Measurements from ENCODE around the gene SCAMP2. TPM values are rescaled to one million over a fixed set of nuclear protein-coding genes. Genes with fewer than 3 reads are reported as not detected.
A peak's percentile ranks its signal among the peaks of the same experiment; 100 is the strongest.

SCAMP2 gene
- total and polyA plus RNA-seq, 4 donors: 16.0 to 69.4 (median 45.4) TPM

DNA sequence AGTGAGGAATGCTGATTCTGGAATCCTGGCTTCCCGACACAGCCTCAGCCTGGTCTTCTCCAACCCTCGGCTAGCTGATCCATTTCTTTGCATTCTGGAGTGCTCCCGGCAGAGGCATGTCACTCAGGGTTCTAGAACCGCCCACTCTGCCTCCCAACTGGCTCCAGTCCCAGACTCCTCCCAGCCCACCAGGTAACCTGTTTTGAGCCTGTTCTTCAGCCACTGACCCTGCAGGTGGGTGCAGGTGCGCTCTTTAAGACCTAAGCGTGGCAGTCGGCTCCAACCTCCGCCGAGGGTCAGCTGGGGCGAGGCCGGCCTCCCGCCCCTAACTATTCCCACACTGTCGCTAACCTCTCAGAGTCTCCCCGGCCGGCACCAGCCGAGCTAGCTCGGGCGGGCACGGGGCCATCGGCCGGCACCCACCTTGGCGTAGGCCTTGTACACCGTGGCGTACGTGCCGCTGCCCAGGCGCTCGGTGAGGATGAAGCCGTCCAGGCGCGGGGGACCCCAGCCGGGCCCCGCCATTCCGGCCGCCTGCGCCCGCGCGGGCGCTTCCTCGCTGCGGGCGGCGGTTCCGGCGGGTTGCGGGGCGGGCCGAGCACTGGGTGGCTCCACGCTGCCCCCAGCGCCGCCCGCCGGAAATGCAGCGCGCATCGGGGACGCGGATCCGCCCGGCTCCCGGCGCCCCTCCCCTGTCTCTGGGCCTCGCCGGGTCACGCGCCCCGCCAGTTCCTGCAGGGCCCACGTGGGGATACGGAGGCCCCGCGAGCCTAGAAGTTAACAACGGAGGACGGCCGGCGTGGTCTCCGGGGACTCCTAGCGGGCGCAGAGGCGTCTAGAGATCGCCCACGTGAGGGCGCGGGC lies 30.4 kb downstream of the SCAMP2 start, which contains the start of gene ULK3:
Gene ULK3 (minus strand): TSS at position 576 of the 864 bp plus-strand sequence. CDS start 51 bp downstream, at position 525.
- Histone ChIP-seq H3K9me3 (ENCODE audit: control insufficient read depth, insufficient read depth, low read length) (no peaks in the 10 kb centered on the region), H3K27me3 (ENCODE audit: control insufficient read depth, insufficient read depth, low read length) (no peaks in the 10 kb centered on the region), H3K4me1 (ENCODE audit: control insufficient read depth, insufficient read depth, low read length) (peaks cover 48% of the 10 kb centered on the region), H3K4me3 (ENCODE audit: low read depth, low read length) (peak within 1 kb of the TSS; percentile 93), H3K27ac (ENCODE audit: low read depth, low read length) (peak within 1 kb of the TSS; percentile 84), H3K36me3 (ENCODE audit: control insufficient read depth, insufficient read depth, low read length) (peaks cover 72% of the 10 kb centered on the region)
- peak; percentile 58 to 96 (median 83) for DNase-seq (ENCODE audit: low read depth in 4 of 6, low spot score in 6 of 6)
- under 1% methylated on average over 84 of the region's 84 CpGs for WGBS (ENCODE audit: insufficient coverage)

DNA sequence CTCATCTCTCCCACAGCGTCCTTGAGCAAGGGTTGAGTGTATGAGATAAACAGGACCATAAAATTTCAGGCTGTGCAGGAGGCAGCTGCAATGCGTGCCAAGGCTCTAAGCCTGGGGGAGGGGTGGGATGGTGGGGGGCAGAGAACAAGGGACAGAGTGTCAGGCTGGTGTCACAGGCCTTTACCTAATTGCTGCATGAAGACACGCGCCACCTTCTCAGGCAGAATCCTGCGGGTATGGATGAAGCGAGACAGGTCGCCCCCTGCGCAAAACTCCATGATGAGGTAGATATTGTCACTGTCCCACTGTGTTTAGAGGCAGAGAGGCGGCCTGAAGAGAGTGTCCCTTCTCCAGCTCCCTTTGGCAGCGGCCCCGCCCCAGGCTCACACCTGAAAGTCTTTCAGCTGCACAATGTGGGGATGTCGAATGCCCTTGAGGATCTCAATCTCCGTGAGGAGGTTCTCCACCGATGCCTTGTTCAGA lies 31.2 kb downstream of the SCAMP2 start:
- peaks cover 72% of the 10 kb centered on the region for H3K36me3 ChIP-seq (ENCODE audit: control insufficient read depth, insufficient read depth, low read length)
- H3K9me3 ChIP-seq (ENCODE audit: control insufficient read depth, insufficient read depth, low read length): no peaks in the 10 kb centered on the region
- H3K4me3 ChIP-seq (ENCODE audit: low read depth, low read length): peak overlapping the region; percentile 93
- H3K27me3 ChIP-seq (ENCODE audit: control insufficient read depth, insufficient read depth, low read length): no peaks in the 10 kb centered on the region
- DNase-seq (ENCODE audit: low read depth in 4 of 6, low spot score in 6 of 6): no peak
- H3K27ac ChIP-seq (ENCODE audit: low read depth, low read length): no peak overlapping the region
- H3K4me1 ChIP-seq (ENCODE audit: control insufficient read depth, insufficient read depth, low read length): peaks cover 45% of the 10 kb centered on the region
- WGBS (ENCODE audit: insufficient coverage): 81% methylated on average over 13 of the region's 14 CpGs

DNA sequence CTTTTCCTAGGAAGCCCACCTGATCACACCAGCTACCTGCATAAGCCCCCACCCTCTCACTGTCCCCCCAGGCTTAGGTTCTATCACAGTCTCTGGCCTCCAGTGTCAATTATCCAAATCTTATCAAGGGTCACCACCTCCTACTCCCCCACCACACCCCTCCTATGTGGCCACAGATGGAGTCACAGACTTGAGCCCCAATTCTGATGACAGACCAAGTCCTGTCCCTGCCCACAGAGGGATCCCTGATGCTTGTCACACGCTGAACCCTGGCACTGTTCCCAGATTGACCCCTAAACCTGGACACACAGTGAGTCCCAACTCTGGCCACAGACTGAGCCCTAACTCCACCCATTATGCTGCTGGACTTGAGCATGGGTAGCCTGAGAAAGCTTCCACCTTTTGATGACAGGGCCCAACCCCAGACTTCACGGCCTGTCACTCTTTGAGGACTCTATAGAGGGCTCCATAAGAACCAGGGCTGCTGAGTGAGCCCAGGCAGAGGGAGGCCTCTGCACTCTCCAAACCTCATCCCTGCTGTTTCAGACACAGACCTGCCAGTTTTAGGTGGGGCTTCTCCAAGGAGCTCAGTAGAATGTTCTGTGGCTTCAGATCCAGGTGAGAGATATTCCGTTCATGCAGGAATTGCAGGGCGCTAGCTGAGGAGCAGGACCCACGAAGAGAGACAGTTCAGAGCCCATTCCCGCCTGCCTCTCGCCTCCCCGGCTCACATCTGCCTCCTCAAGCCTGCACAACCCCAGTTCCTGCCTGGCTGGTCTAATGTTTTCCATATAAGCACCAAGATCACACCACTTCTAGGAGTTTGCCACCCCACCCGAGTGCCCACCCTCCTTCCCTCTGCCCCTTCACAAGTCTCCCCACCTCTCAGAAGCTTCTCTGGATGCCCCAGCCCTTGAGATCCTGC lies 32.1 kb downstream of the SCAMP2 start:
- DNase-seq (ENCODE audit: low read depth in 4 of 6, low spot score in 6 of 6): no peak
- no peaks in the 10 kb centered on the region for H3K9me3 ChIP-seq (ENCODE audit: control insufficient read depth, insufficient read depth, low read length)
- peaks cover 80% of the 10 kb centered on the region for H3K36me3 ChIP-seq (ENCODE audit: control insufficient read depth, insufficient read depth, low read length)
- H3K27me3 ChIP-seq (ENCODE audit: control insufficient read depth, insufficient read depth, low read length): no peaks in the 10 kb centered on the region
- no peak overlapping the region for H3K27ac ChIP-seq (ENCODE audit: low read depth, low read length)
- peaks cover 45% of the 10 kb centered on the region for H3K4me1 ChIP-seq (ENCODE audit: control insufficient read depth, insufficient read depth, low read length)
- WGBS (ENCODE audit: insufficient coverage): 97% methylated on average over 8 of the region's 9 CpGs
- H3K4me3 ChIP-seq (ENCODE audit: low read depth, low read length): no peak overlapping the region

DNA sequence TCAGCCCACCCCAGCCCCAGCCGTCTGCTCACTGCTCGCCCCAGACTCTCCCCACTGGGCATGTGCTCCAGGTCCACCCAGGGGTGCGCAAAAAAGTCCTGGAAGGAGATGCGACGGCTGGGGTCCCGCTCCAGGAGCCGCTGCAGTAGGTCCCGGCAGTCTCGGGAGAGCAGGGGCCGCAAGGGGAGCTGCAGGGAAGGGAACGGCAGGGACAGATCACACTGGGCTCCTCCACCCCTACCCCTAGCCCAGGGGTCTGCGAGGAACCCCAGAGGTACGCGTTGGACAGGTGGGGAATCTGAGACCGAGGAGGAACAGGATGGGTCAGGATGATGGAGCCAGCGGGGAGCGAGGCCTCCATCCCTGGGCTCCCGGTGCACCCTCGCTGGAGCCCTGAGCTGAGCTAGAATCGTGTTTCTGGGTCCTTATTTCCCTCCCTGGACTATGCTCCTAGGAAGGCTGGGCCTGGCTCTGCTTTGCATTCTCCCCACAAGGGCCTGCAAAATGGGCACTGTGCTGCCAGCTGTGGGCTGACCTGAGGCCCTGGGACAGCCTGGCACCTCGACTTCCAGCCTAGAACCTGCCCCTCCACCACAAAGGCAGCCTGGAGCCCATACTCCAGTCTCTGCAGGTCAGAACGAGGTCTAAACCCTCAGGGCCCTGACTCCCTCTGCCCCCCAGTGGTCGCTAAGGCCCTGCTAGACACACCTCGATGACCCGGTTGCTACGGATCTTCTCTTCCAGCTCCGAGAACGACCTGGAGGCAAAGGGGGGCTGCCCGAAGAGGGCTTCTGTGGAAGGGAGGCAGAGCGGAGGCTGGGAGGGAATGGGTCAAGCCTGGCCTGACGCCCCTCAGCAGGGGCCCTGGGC lies 33.4 kb downstream of the SCAMP2 start:
- DNase-seq (ENCODE audit: low read depth in 4 of 6, low spot score in 6 of 6): no peak
- Histone ChIP-seq H3K9me3 (ENCODE audit: control insufficient read depth, insufficient read depth, low read length) (no peaks in the 10 kb centered on the region), H3K27ac (ENCODE audit: low read depth, low read length) (no peak overlapping the region), H3K4me3 (ENCODE audit: low read depth, low read length) (no peak overlapping the region), H3K4me1 (ENCODE audit: control insufficient read depth, insufficient read depth, low read length) (peaks cover 44% of the 10 kb centered on the region), H3K36me3 (ENCODE audit: control insufficient read depth, insufficient read depth, low read length) (peaks cover 76% of the 10 kb centered on the region), H3K27me3 (ENCODE audit: control insufficient read depth, insufficient read depth, low read length) (no peaks in the 10 kb centered on the region)
- WGBS (ENCODE audit: insufficient coverage): 76% methylated on average over 28 of the region's 31 CpGs

DNA sequence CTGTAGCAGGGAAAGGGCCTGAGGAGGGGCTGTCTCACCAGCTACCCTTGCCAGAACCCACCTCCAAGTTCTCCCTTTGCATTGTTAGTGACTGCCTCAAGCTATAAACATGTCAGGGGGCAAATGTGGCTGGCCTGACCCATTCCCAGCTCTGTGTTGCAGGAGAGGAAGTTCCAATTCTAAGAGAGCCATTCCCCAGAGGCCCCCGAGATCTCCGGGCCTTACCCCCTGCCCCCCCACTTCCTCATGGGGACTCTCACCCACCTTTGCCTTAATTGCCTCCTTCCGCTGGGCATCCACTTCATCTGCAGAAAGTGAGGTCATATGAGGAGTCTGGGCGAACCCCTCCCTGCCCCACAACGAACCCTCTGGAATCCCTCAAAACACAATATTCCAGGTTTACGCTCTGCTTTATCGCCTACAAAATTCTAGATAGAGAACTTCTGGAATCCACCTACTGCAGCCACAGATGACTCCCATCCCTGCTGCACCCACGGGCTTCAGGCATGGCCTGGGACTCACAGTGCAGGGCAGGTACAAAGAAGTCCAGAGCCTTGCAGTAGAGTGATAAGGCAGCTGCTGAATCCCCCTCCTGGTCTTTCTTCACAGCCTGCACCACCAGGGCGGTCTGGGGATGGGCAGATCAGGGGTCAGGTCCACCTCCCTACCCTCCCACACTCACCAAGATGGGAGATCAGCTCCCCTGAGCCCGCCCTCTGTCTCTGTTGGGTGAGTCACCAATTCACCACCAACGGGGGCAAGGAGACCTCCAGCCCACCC lies 34.2 kb downstream of the SCAMP2 start:
- Histone ChIP-seq H3K9me3 (ENCODE audit: control insufficient read depth, insufficient read depth, low read length) (no peaks in the 10 kb centered on the region), H3K27ac (ENCODE audit: low read depth, low read length) (no peak overlapping the region), H3K4me3 (ENCODE audit: low read depth, low read length) (no peak overlapping the region), H3K4me1 (ENCODE audit: control insufficient read depth, insufficient read depth, low read length) (peaks cover 37% of the 10 kb centered on the region), H3K27me3 (ENCODE audit: control insufficient read depth, insufficient read depth, low read length) (no peaks in the 10 kb centered on the region), H3K36me3 (ENCODE audit: control insufficient read depth, insufficient read depth, low read length) (peaks cover 74% of the 10 kb centered on the region)
- 94% methylated on average over 7 of the region's 11 CpGs for WGBS (ENCODE audit: insufficient coverage)
- DNase-seq (ENCODE audit: low read depth in 4 of 6, low spot score in 6 of 6): no peak

DNA sequence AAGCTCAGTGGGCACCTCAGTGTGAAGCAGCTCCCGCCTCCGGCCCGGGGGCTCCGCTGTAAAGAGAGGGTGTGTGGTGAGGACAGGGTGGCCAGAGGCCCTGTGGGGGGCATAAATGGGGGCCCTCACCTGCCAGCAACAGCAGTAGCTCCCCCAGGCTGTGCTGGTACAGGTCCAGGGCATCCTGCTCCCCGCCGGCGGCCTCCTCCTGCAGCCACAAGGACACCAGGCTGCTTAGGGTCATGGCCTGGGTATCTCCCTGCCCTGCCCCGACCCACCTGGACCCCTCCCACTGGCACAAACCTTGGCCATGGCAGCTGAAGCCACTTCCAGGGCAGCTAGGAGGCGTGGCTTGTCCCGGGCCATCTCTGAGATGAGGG lies 35.0 kb downstream of the SCAMP2 start:
- 98% methylated on average over 5 of the region's 10 CpGs for WGBS (ENCODE audit: insufficient coverage)
- Histone ChIP-seq H3K27me3 (ENCODE audit: control insufficient read depth, insufficient read depth, low read length) (no peaks in the 10 kb centered on the region), H3K9me3 (ENCODE audit: control insufficient read depth, insufficient read depth, low read length) (no peaks in the 10 kb centered on the region), H3K36me3 (ENCODE audit: control insufficient read depth, insufficient read depth, low read length) (peaks cover 71% of the 10 kb centered on the region), H3K27ac (ENCODE audit: low read depth, low read length) (no peak overlapping the region), H3K4me3 (ENCODE audit: low read depth, low read length) (no peak overlapping the region), H3K4me1 (ENCODE audit: control insufficient read depth, insufficient read depth, low read length) (peaks cover 33% of the 10 kb centered on the region)
- no peak for DNase-seq (ENCODE audit: low read depth in 4 of 6, low spot score in 6 of 6)

DNA sequence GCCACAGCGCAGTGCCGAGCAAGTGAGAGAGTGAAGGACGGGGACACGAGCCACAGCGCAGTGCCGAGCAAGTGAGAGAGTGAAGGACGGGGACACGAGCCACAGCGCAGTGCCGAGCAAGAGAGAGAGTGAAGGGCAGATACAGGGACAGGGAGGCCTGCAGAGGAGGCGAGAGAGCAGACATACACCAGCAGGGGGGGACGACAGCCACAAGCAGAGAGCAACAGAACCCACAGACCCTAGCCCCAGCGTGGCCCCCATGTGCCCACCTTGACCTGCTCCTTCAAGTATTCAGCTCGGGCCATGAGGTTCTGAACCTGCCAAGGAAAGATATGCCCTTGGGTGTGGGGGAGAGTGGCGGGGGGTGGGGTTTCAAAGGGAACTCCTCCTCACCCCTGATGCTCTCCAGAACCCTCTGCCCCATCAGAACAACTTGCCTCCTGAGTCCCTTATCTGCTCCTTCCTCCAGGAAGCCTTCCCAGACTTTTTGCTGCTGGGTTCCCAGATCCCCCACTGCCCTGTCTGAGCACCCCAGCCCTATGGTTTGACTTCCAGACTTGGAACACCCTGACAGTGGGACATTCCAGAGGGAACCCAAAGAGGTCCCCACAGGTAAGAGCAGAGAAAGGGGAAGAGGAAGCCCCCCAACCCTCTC lies 35.6 kb downstream of the SCAMP2 start:
- H3K27ac ChIP-seq (ENCODE audit: low read depth, low read length): no peak overlapping the region
- 83% methylated on average over 11 of the region's 15 CpGs for WGBS (ENCODE audit: insufficient coverage)
- H3K9me3 ChIP-seq (ENCODE audit: control insufficient read depth, insufficient read depth, low read length): no peaks in the 10 kb centered on the region
- no peaks in the 10 kb centered on the region for H3K27me3 ChIP-seq (ENCODE audit: control insufficient read depth, insufficient read depth, low read length)
- no peak for DNase-seq (ENCODE audit: low read depth in 4 of 6, low spot score in 6 of 6)
- H3K4me1 ChIP-seq (ENCODE audit: control insufficient read depth, insufficient read depth, low read length): peaks cover 31% of the 10 kb centered on the region
- H3K36me3 ChIP-seq (ENCODE audit: control insufficient read depth, insufficient read depth, low read length): peaks cover 71% of the 10 kb centered on the region
- H3K4me3 ChIP-seq (ENCODE audit: low read depth, low read length): no peak overlapping the region

DNA sequence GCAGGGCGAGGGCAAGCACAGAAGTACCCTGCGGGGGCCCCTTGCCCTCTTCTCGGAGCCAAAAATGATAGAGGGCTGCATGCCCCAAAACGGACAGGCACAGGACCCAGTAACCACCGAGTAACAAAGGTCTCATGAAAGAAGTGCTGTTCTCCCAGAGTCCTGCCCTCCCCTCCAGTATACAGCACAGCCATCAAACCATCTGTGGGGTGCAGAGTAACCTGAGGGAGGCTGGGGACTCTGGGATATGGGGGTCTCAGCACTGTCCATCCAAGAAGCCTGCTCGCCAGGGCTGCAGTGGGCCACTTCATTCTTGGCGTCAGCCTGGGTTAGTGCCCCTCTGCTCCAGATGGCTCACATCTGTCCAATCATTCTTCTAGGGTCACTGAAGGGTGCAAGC lies 36.3 kb downstream of the SCAMP2 start:
- Histone ChIP-seq H3K36me3 (ENCODE audit: control insufficient read depth, insufficient read depth, low read length) (peaks cover 69% of the 10 kb centered on the region), H3K27me3 (ENCODE audit: control insufficient read depth, insufficient read depth, low read length) (no peaks in the 10 kb centered on the region), H3K4me3 (ENCODE audit: low read depth, low read length) (no peak overlapping the region), H3K4me1 (ENCODE audit: control insufficient read depth, insufficient read depth, low read length) (peaks cover 26% of the 10 kb centered on the region), H3K9me3 (ENCODE audit: control insufficient read depth, insufficient read depth, low read length) (no peaks in the 10 kb centered on the region), H3K27ac (ENCODE audit: low read depth, low read length) (no peak overlapping the region)
- no peak for DNase-seq (ENCODE audit: low read depth in 4 of 6, low spot score in 6 of 6)
- 86% methylated on average over 5 of the region's 7 CpGs for WGBS (ENCODE audit: insufficient coverage)

Data from spinal cord (tissue), 10 donors.